ENCODE results near the gene NXPH2.
"Not testable (repeated sequence)": the region's sequence is repeated elsewhere in the genome, so short reads cannot be mapped to it uniquely, and the experiment has no call there.

The NXPH2 gene

DNA sequence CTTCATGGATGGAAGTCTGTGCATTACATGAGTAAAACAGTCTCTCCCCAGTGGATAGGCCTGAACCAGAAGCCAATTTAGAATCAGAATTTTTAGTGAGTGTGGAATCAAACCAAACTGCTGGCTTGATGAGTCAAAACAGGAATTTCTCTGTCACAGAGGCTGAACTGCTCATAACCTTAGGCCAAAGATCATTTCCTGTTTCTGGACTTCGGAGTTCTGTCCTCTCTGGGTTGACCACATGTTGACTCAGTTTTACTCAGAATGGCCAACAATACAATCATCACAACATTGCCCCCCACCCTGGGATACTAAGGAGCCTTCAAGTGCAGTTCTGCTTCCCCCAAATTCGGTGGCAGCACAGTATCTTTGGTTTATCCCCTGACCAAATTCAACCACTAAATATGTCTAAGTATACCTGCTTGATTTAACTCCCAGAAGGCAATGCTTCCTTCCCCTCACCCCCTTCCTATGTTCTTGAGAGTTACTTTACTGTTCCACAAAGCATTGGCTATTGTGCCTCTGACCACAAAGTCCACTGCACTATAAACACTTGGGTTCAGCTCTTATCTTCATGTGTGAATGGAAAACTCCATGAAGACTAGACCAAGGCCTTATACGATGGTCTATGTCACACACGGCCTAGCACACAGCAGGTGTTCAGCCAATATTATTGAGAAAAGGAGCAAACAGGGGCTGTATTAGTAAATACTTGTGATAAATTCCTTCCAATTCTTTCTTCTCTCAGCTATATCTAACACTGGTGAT lies 67.8 kb downstream of the NXPH2 start:
- DNase-seq (ENCODE audit: extremely low read depth in 1 of 2, low read depth in 1 of 2), result no peak

DNA sequence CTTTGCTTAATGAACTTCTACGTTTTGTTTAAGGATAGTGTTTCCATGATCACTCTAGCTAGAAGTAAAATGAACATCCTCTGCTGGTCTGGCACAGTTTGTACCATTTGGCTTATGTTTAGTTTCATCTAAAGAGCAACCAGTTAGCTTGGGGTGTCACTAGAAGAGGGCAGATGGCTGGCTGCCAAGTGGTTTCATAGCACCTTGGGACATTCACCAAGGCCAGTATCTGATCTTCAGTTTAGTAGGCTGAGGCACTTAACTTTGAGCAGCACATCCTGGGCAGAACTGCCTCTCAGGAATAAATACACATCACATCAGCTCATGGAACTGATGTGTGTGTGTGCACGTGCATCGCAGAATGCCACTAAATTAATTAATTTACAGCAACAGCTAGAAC lies 68.4 kb downstream of the NXPH2 start:
- no peak for DNase-seq (ENCODE audit: extremely low read depth in 1 of 2, low read depth in 1 of 2)

DNA sequence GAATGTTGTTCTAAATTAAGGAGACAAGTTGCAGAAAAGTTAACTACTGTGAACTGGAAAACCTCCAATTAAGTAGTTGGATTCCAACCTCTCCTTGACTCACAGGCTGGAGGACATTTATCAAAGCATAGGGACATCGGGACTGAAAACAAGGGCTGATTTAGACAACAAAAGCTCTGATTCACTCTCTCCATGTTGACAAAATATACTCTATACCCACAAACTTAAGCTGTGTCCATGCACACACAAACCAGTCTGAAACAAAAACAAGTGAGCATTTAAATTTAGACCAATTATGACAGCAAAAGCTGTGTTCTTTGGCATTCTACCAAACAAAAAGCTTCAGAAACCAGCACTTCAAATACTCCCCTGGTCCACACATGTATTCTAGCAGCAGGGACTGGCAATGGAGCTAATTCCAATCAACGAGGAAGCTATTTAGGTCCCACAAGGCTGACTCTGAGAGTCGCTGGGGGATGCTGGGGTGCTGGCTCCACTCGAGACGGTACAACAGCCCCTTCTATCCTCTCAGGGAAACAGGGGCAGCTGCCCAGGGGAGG lies 71.4 kb downstream of the NXPH2 start:
- no peak for DNase-seq (ENCODE audit: extremely low read depth in 1 of 2, low read depth in 1 of 2)

DNA sequence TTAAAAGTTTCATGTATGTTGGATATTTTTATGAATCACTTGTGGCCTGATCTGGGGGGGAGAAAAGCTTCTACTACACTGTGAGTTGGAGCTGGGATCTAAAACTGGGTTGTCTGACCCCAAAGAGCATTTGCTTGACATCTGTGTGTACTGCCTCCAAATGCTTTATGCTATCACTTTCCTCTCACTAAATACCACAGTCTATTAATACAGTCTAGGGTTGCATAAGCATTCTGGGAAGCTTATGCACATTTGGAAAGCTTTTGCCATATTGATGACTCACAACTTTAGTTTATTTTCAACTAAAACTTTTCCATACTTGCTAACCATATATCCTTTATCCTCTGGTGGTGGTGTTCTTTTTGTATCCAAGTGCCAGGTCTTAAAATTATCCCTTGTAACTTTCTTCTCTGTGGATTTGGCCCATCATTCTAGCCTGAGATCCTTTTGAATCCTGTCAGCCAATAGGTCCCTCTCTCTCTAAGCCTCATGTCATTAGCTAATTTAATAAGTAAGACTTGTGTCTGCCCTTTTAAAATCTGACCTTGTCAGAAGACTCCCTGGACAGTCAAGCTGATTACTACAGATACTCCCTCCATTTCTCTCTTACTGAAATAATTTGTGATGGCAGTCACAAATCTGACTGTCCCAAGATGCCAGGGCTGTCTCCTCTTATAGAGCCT lies 72.7 kb downstream of the NXPH2 start:
- no peak for DNase-seq (ENCODE audit: extremely low read depth in 1 of 2, low read depth in 1 of 2)

DNA sequence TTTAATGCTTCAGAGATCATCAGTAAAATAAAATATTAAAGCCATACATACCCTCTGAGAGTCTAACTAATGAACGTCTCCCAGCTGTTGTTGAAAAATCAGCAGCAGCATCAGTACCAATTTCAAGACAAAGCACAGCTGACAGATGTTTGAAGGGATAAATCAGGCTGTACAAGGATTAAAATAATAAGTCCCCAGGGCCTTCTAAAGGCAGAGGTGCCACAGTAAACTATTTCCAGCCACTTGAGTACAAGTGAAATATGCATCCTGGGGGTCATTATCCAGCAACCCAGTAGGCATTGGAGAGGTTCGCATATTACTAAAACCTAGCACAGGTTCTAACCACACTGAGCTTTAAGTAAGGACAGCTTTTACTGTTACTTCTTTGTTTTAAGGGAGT lies 76.9 kb downstream of the NXPH2 start:
- no peak for DNase-seq (ENCODE audit: extremely low read depth in 1 of 2, low read depth in 1 of 2)

DNA sequence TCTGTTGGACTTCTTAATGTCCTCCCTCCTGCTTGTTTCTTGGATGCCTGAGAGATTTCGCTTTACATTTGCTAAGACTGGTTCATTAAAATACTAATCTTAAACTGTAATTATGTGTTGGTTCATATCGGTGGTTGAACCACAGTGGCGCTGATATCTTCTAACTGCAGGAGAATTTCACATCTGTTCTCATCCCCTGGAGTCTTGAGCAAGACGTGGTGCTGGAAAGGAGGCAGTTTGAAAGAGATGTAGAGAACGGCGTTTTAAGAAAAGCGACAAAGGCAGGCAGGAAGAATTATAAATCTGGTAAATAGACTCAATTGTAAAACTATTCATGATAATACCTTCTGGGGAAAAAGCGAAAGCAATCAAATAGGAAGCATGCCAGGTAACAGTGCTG lies 79.5 kb downstream of the NXPH2 start:
- no peak for DNase-seq (ENCODE audit: extremely low read depth in 1 of 2, low read depth in 1 of 2)

DNA sequence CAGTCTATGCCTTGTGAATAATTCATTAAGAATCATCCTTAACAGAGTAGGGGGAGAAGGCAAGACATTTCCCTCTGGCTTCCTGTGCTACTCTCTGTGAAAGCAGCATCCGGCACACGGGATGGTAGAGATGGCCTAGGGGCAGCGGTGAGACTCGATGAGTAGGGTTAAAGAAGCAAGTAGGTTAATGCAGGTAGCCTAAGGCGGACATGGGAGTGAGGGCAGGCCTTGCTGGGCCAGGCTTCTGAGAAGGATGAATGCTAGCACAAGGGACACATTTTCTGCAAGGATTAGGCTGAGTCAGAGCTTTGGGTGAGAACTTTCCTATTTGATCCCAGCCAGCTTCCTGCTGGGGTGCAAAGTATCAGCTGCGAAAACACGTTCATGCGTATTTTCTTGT lies 80.8 kb downstream of the NXPH2 start:
- DNase-seq (ENCODE audit: extremely low read depth in 1 of 2, low read depth in 1 of 2), result no peak

DNA sequence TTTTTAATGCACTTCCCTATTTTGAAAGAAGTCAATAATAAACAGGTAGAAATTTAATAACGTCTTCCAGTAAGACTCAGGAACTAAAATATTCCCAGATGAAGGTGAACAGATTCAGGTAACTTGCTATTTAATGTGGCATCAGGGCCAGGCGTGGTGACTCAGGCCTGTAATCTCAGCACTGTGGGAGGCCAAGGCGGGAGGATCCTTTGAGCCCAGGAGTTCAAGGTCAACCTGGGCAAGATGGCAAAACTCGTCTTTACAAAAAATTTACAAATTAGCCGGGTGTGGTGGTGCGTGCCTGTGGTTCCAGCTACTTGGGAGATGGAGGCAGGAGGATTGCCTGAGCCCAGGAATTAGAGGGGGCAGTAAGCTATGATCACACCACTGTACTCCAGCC lies 81.8 kb downstream of the NXPH2 start:
- no peak for DNase-seq (ENCODE audit: extremely low read depth in 1 of 2, low read depth in 1 of 2)

DNA sequence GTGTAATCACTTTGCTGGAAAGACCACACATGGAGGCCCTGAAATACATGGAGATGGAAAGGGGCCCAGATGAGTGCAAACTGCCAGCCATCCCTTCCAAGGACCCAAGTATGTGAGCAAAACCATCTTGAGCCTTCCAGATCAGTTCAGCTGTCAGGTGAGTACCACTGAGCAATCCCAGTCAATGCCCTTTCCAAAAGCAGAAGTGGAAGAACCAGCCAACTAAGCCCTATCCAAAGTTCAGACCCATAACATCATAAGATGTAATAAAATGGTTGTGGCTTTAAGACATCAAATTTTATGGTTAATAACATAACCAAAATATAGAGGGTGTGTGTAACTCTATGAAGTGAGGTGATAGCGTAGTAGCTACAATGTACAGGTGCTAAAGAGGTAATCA lies 88.5 kb downstream of the NXPH2 start:
- no peak for DNase-seq (ENCODE audit: extremely low read depth in 1 of 2, low read depth in 1 of 2)

DNA sequence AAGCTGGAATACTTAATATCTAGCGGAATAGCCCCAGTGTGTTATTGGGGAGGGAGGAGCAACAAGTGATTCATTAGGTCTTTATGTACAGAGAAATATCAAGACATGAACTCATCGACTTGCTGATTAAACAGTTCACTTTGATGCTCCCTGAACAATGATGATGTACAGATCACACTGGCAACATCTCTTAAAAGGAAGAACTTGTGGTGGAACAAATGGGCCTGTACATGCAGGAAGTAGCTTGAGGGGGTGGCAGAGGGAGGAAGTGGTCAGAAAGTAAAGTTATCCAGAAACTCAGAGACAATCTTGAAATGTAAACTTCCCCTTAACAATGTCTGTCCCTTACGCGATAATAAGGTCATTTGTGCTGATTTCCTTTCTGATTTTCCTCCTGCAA lies 90.5 kb downstream of the NXPH2 start:
- no peak for DNase-seq (ENCODE audit: extremely low read depth in 1 of 2, low read depth in 1 of 2)

DNA sequence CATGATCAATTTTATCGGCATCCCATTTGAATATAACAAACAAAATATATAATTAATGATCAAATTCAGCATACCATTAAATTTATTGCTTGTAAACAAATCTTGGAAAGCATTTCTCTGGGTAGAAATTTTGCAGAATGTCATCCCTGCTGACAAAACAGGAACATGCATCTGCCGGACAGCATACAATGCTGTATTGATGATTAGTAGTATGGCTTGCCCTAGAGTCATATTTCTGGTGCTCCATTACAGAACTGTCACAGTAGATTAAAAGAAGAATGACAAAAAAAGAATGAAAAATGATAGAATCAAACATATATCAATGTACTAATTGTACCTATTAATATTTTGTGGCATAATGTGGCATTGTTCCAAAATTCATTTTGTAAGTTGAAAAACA lies 98.0 kb downstream of the NXPH2 start:
- no peak for DNase-seq (ENCODE audit: extremely low read depth in 1 of 2, low read depth in 1 of 2)

DNA sequence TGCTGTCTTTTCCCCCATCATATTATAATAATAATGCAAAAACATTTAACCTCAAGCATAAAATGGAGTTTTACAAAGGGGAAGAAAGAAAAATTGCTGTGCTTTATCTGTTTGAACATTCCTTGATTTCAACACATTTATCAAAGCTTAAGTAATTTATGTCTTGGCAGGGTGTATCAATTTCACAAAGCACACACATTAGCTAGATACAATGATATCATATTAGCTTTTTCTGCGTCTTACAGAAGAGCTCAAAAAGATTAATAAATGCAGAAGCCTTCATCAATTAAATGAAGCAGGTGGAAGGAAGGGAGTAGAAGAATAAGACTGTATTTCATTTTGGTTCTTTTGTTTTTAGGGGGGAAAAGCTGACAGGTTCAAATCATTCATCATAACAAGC lies 103.0 kb downstream of the NXPH2 start:
- DNase-seq (ENCODE audit: extremely low read depth in 1 of 2, low read depth in 1 of 2), result no peak

DNA sequence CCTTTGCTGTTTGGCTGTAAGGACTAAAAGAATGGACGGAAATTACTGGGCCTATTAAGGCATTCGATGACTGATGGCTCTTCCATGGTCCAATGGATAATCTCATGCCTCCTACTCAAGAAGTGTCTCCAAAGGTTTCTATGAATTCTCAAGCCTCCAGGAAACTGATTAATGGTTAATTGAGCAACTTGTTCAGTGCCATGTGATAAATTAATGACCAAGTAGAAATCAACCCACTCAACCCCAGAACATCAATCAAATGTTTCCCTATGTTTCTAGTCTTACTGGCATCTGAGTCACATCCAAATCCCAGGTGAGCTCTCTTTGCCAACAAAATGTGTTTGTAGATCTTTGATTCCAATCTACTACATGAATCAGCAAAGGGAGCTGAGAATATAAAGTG lies 103.6 kb downstream of the NXPH2 start:
- DNase-seq (ENCODE audit: extremely low read depth in 1 of 2, low read depth in 1 of 2), result no peak

DNA sequence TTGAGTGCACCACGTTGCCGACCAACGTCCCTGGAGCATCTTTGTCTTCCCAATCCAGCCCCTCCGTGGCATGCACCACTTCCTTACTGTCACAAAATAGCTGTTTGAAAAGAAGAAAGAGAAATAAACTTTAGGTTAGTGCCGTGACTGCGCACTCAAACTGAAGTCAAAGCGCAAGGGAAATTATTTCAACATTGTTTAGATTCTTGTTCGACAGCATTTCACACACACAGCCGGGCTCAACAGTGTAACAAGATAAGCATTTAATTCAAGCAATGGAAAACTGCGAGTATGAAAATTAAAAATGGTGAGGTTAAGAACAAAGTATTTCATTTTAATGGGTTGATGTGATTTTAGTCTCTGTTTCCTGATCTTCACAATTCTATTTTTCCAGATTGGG lies 108.6 kb downstream of the NXPH2 start:
- no peak for DNase-seq (ENCODE audit: extremely low read depth in 1 of 2, low read depth in 1 of 2)

DNA sequence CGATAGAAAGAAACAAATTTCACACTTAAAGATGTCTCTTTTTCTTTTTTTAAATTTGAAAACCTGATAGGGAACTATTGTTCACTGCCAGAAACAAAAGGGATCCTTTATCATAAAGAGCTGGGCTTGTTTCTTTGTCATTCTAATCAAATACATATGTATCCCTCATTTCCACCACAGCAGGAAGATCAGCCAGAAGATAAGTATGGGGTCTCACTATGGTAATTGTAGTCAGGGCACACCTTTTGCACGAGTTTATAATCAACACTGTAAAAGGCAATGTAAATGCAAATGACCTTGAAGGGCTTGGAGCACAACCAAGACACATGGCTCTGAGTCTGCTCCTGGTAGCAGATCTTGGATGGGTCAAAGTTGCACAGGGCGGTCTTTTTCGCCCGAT lies 109.5 kb downstream of the NXPH2 start:
- no peak for DNase-seq (ENCODE audit: extremely low read depth in 1 of 2, low read depth in 1 of 2)

DNA sequence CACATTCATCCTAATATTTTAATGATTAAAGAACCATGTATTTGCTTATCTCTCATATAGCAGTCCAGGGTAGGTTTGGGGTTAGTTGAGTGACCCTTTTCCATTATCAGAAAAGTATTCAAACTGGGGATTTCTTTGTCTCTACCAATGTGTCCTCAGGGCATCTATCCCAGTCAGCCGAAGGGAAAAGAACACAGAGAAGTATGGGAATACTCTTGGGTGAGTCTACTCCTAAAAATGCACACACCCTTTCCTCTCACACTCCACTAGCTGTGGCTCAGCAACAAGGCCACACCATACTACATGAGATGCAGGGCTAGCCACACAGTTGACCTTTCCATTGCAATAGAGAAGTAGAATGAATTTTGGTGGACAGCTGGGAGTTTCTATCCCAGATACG lies 114.3 kb downstream of the NXPH2 start:
- no peak for DNase-seq (ENCODE audit: extremely low read depth in 1 of 2, low read depth in 1 of 2)

DNA sequence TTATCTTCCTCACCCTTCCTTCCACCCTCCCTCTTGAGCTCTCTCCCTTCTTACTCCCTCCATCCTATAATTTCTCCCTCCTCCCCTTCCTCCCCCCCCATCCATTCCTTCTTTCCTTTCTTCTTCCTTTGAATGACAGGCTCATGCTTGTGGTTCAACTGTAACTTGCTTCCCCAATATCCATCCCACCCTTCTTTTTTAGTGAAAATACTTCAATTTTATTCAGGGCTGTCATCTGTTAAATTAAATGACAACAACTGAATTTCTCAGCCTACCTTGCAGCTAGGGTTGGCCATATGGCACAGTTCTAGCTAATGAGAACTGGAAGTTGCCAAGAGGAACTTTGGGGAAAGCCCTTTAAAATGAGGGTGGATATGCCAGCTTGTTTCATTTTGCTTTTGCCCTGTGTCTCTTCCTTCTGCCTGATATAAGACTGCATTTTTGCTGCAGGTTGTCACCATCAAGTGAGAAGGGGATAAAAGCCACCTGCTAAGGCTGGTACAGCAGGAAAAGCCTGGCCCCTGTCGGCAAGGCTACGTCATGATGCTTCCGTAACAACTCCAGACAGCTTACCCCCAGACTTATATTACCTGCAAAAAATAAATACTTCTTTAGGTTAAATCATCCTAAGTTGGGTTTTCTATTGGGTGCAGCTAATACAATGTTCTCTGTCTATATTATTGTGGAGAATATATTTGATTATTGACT lies 121.8 kb downstream of the NXPH2 start:
- DNase-seq (ENCODE audit: extremely low read depth in 1 of 2, low read depth in 1 of 2), result no peak

DNA sequence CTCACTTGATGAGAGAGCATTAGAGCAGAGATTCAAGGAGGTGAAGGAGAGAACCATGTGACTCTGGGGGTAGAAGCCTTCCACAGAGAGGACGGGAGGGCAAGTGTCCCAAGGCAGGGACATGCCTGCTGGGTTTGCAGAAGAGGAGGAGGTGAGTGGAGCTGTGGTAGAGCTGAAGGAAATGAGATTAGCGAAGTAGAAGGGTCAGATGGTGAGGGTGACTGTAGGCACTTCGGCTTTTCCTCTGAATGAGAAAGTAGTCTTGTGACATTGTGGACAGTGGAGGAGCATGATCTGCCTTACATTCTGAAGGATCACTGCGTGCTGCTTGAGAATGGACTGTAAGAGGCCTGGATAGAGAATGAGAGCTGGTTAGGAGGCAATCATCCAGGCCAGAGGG lies 126.0 kb downstream of the NXPH2 start:
- no peak for DNase-seq (ENCODE audit: extremely low read depth in 1 of 2, low read depth in 1 of 2)

DNA sequence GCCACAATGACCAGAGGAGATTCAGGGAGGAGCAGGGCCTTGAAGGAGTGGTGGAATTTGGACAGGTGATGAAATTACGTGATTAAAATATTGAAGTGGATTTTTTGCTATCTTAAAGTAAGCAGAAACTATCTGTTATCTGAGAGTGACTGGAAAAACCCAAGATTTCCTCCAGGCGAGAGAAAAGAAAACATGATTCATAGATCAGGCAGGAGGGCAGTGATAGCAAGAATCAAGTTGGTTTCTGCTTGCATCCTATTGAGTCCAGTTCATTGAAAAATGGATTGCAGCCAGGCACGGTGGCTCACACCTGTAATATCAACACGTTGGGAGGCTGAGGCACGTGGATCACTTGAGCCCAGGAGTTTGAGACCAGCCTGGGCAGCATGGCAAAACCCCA lies 127.8 kb downstream of the NXPH2 start:
- no peak for DNase-seq (ENCODE audit: extremely low read depth in 1 of 2, low read depth in 1 of 2)

DNA sequence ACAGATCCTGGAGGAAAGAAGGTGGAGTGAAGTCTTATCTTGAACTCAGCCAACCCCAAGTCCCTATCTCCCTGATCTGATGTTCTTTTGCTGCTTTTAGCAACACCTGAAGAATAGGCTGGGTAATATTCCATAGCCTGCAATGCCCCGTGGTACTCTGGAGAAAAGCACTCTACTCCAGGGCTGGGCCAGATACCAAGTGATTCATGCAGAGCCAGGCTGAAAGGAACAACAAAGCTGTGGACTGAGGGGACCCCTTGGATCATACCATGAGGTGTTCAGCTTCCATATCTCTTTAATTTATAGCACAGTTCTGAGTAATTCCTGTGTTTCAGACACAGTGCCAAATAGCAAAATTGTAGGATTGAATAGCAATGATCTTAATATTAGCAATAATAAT lies 130.6 kb downstream of the NXPH2 start:
- DNase-seq (ENCODE audit: extremely low read depth in 1 of 2, low read depth in 1 of 2), result no peak

DNA sequence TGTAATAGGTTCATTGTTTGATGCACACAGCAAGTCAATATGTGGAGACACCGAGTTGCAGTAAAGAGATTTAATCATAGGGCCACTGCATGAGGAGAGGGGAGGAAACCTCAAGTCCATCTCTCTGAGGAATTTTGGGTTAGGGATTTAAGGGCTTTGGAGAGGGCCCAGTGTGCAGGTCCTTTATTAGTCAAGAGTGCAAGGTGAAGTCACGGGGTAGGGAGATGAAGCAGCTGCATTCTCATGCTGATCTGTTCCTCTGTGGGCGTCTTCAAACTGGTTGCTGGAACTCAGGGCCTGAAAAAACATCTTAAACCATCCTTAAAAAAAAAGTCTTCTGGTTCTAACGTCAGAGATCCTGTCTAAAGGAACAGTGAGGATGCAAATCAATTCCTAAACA lies 131.6 kb downstream of the NXPH2 start:
- DNase-seq (ENCODE audit: extremely low read depth in 1 of 2, low read depth in 1 of 2), result no peak

DNA sequence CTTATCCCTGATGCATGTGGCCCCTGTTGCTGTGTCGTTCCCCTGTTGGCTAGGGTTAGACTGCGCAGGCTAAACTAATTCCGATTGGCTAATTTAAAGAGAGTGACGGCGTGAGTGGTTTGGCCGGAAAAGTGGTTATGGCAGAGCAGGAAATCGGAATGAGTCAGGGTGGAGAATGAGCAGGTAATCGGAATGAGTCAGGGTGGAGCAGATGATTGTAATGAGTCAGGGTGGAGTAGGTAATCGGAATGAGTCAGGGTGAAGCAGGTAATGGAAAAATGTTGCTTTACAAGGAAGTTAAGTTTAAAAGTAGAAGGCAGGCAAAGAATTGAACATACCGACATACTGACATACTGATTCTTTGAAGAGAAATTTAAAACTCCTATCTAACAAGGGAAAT lies 135.4 kb downstream of the NXPH2 start:
- not testable (repeated sequence) for DNase-seq (ENCODE audit: extremely low read depth in 1 of 2, low read depth in 1 of 2)

Data from stimulated activated CD8-positive, alpha-beta memory T cell treated with anti-CD3 and anti-CD28 coated beads, Interleukin-7, amount 100 ng/mL, for 48 hours (primary cell).